Measurements from ENCODE around the gene KRTAP21-2. TPM values are rescaled to one million over a fixed set of nuclear protein-coding genes. Genes with fewer than 3 reads are reported as not detected.
"Not testable (repeated sequence)": the region's sequence is repeated elsewhere in the genome, so short reads cannot be mapped to it uniquely, and the experiment has no call there.

Gene KRTAP21-2
- total and polyA plus RNA-seq, 4 donors: not detected

- H3K36me3 ChIP-seq (ENCODE audit: control insufficient read depth in 4 of 4, insufficient read depth in 3 of 4, low read depth in 1 of 4, low read length in 3 of 4): no peaks in the 10 kb centered on the region
- TF ChIP-seq RXRA (IDR thresholded peaks at IDR 0.05) (no peak), JUND (IDR thresholded peaks at IDR 0.05) (no peak), YY1 (IDR thresholded peaks at IDR 0.05) (no peak), EGR1 (IDR thresholded peaks at IDR 0.05; ENCODE audit: low read depth in 2 of 2) (no peak), FOXA2 (IDR thresholded peaks at IDR 0.05) (no peak), FOXA1 (IDR thresholded peaks at IDR 0.05) (no peak), RAD21 (IDR thresholded peaks at IDR 0.05) (no peak), HNF4G (IDR thresholded peaks at IDR 0.05) (no peak), ZBTB33 (IDR thresholded peaks at IDR 0.05) (no peak), ATF3 (IDR thresholded peaks at IDR 0.05) (no peak)
- TF ChIP-seq, protein P1, sequence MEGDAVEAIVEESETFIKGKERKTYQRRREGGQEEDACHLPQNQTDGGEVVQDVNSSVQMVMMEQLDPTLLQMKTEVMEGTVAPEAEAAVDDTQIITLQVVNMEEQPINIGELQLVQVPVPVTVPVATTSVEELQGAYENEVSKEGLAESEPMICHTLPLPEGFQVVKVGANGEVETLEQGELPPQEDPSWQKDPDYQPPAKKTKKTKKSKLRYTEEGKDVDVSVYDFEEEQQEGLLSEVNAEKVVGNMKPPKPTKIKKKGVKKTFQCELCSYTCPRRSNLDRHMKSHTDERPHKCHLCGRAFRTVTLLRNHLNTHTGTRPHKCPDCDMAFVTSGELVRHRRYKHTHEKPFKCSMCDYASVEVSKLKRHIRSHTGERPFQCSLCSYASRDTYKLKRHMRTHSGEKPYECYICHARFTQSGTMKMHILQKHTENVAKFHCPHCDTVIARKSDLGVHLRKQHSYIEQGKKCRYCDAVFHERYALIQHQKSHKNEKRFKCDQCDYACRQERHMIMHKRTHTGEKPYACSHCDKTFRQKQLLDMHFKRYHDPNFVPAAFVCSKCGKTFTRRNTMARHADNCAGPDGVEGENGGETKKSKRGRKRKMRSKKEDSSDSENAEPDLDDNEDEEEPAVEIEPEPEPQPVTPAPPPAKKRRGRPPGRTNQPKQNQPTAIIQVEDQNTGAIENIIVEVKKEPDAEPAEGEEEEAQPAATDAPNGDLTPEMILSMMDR (IDR thresholded peaks at IDR 0.05; ENCODE audit: low read depth, low read length, missing input control): no peak
- TF ChIP-seq, protein P2, sequence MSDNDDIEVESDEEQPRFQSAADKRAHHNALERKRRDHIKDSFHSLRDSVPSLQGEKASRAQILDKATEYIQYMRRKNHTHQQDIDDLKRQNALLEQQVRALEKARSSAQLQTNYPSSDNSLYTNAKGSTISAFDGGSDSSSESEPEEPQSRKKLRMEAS (IDR thresholded peaks at IDR 0.05): no peak
- H3K4me3 ChIP-seq (ENCODE audit: low read depth in 1 of 3, low read length in 3 of 3): no peak overlapping the region
- no peak overlapping the region for H3K27ac ChIP-seq (ENCODE audit: low read depth in 1 of 2, low read length in 2 of 2)
- no peaks in the 10 kb centered on the region for H3K9me3 ChIP-seq (ENCODE audit: control insufficient read depth in 4 of 4, low read length in 3 of 4)
- no peak overlapping the region for H3K9ac ChIP-seq (ENCODE audit: low read depth in 1 of 2, low read length in 2 of 2)
- H3K27me3 ChIP-seq (ENCODE audit: control insufficient read depth in 4 of 4, insufficient read depth in 4 of 4, low read length in 3 of 4): no peaks in the 10 kb centered on the region
- WGBS: 74% methylated on average over 2 of the region's 2 CpGs
- no peaks in the 10 kb centered on the region for H3K4me1 ChIP-seq (ENCODE audit: control insufficient read depth in 4 of 4, insufficient read depth in 4 of 4, low read length in 3 of 4)
- no peak for DNase-seq (ENCODE audit: low spot score)
These were observed 11.2 kb upstream of the KRTAP21-2 start for GRCh38 chr21:30758306-30758705.

GRCh38 chr21:30755328-30755727 lies 8.3 kb upstream of the KRTAP21-2 start, which contains the start of gene KRTAP21-1:
TSS of gene KRTAP21-1 (minus strand) at chr21:30755428. CDS start at chr21:30755378, 50 bp downstream.
- not testable (repeated sequence) for H3K9me3 ChIP-seq (ENCODE audit: control insufficient read depth in 4 of 4, low read length in 3 of 4); DNase-seq (ENCODE audit: low spot score); H3K4me1 ChIP-seq (ENCODE audit: control insufficient read depth in 4 of 4, insufficient read depth in 4 of 4, low read length in 3 of 4); H3K27me3 ChIP-seq (ENCODE audit: control insufficient read depth in 4 of 4, insufficient read depth in 4 of 4, low read length in 3 of 4); H3K4me3 ChIP-seq (ENCODE audit: low read depth in 1 of 3, low read length in 3 of 3); H3K27ac ChIP-seq (ENCODE audit: low read depth in 1 of 2, low read length in 2 of 2); H3K9ac ChIP-seq (ENCODE audit: low read depth in 1 of 2, low read length in 2 of 2); H3K36me3 ChIP-seq (ENCODE audit: control insufficient read depth in 4 of 4, insufficient read depth in 3 of 4, low read depth in 1 of 4, low read length in 3 of 4)
- WGBS: 93% methylated on average over 2 of the region's 2 CpGs

DNA sequence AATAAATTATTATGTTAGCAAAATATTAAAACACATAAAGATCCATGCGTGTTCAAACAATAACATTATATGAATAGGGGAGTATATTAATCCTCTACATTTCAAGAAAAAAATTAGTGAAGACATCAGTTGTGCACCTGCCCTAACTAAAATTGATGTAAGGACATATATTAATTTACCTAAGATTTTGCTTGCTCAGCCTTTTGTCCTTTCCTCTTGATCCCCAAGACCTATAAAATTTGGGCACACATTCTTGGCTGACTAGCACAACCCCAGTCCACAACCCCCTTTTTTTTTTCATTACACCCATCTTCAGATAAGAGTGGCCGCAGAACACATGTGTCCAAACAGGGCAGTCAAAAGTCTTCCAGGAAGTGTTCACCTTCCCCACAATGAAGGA lies 6.6 kb downstream of the KRTAP21-2 start:
- TF ChIP-seq, protein P1 (IDR thresholded peaks at IDR 0.05; ENCODE audit: low read depth, low read length, missing input control): no peak
- TF ChIP-seq SP1 (IDR thresholded peaks at IDR 0.05) (no peak), JUND (IDR thresholded peaks at IDR 0.05) (no peak), GABPA (IDR thresholded peaks at IDR 0.05 in 1 of 2, conservative IDR thresholded peaks at IDR 0.05 in 1 of 2) (no peak), NR2F2 (IDR thresholded peaks at IDR 0.05) (no peak), ZBTB33 (IDR thresholded peaks at IDR 0.05) (no peak), YY1 (IDR thresholded peaks at IDR 0.05) (no peak), FOXA1 (IDR thresholded peaks at IDR 0.05) (no peak)
- H3K27me3 ChIP-seq (ENCODE audit: control insufficient read depth in 4 of 4, insufficient read depth in 4 of 4, low read length in 3 of 4): no peaks in the 10 kb centered on the region
- H3K9me3 ChIP-seq (ENCODE audit: control insufficient read depth in 4 of 4, low read length in 3 of 4): peaks cover 0 to 7% (median 3%) of the 10 kb centered on the region in 4 donors
- WGBS: 82% methylated on average over 2 of the region's 2 CpGs
- no peak overlapping the region for H3K27ac ChIP-seq (ENCODE audit: low read depth in 1 of 2, low read length in 2 of 2)
- no peak for DNase-seq (ENCODE audit: low spot score)
- no peak overlapping the region for H3K4me3 ChIP-seq (ENCODE audit: low read depth in 1 of 3, low read length in 3 of 3)
- no peaks in the 10 kb centered on the region for H3K36me3 ChIP-seq (ENCODE audit: control insufficient read depth in 4 of 4, insufficient read depth in 3 of 4, low read depth in 1 of 4, low read length in 3 of 4)
- no peaks in the 10 kb centered on the region for H3K4me1 ChIP-seq (ENCODE audit: control insufficient read depth in 4 of 4, insufficient read depth in 4 of 4, low read length in 3 of 4)
- no peak overlapping the region for H3K9ac ChIP-seq (ENCODE audit: low read depth in 1 of 2, low read length in 2 of 2)

Measured in liver (tissue), 9 donors.